IMR-90 (cell line): ENCODE data around the gene EXOG. TPM values are rescaled to one million over a fixed set of nuclear protein-coding genes. Genes with fewer than 3 reads are reported as not detected.
A peak's percentile ranks its signal among the peaks of the same experiment; 100 is the strongest.

Experiments used
- ATAC-seq: fragments of 200-7000 bp; cut with Tn5 transposase; 2 replicates; pipeline ENCODE4 v1.9.1; 2020; ENCODE audit warnings: low read depth, mild to moderate bottlenecking, moderate library complexity
- BruUV-seq: library from RNA; stranded (reverse); fragments of 400-500 nt; replicated peaks from 2 replicates; lab custom pipeline; 2021; lab: Mats Ljungman, UMichigan
- CTCF ChIA-PET: fragments of 300-600 bp; formaldehyde crosslinking; extraction: SDS; loops from one replicate; lab custom pipeline; 2021; ENCODE audit warnings: antibody characterized with exemption; lab: Yijun Ruan, JAX
- POLR2A ChIA-PET: fragments of 300-600 bp; sonication (Branson Sonifier 250); formaldehyde crosslinking; loops from one replicate; lab custom pipeline; 2022; ENCODE audit warnings: antibody characterized with exemption; ENCODE audit not compliant: unreplicated experiment; lab: Charles Lee
- DNase-seq: peaks from one replicate; pipeline ENCODE4 v3.0.0; 2013
- H2AFZ ChIP-seq: replicated peaks from 2 replicates; pipeline ENCODE3; 2013; ENCODE audit warnings: low read length, mild to moderate bottlenecking; ENCODE audit not compliant: poor library complexity
- H2AK5ac ChIP-seq: 2 replicates; pipeline ENCODE4 v1.6.1; 2013; ENCODE audit warnings: low read depth, low read length, inconsistent platforms
- H2AK9ac ChIP-seq: replicated peaks from 2 replicates; pipeline ENCODE3; 2013; ENCODE audit warnings: mild to moderate bottlenecking, low read depth, low read length, moderate library complexity; ENCODE audit not compliant: poor library complexity
- H2BK120ac ChIP-seq: 2 replicates; pipeline ENCODE4 v1.6.1; 2013; ENCODE audit warnings: low read depth, low read length, inconsistent platforms
- H2BK15ac ChIP-seq: 3 replicates; pipeline ENCODE4 v1.6.1; 2013; ENCODE audit warnings: low read depth, low read length, inconsistent platforms
- H2BK20ac ChIP-seq: 2 replicates; pipeline ENCODE4 v1.6.1; 2013; ENCODE audit warnings: low read depth, mild to moderate bottlenecking, inconsistent platforms, low read length, moderate library complexity
- H2BK5ac ChIP-seq: 2 replicates; pipeline ENCODE4 v1.6.1; 2013; ENCODE audit warnings: mild to moderate bottlenecking, low read depth, low read length, inconsistent platforms; ENCODE audit not compliant: poor library complexity, severe bottlenecking
- H3K14ac ChIP-seq: replicated peaks from 2 replicates; pipeline ENCODE4 v1.6.1; 2013; ENCODE audit warnings: low read depth, low read length, inconsistent platforms
- H3K18ac ChIP-seq: 2 replicates; pipeline ENCODE4 v1.6.1; 2013; ENCODE audit warnings: low read depth, low read length, control low read depth
- H3K23ac ChIP-seq: 2 replicates; pipeline ENCODE4 v1.6.1; 2013; ENCODE audit warnings: low read depth, low read length, inconsistent platforms
- H3K27ac ChIP-seq: 2 replicates; pipeline ENCODE4 v1.5.1; 2013; ENCODE audit warnings: mild to moderate bottlenecking, control low read depth, low read length; ENCODE audit not compliant: insufficient read depth
- H3K27me3 ChIP-seq: 2 replicates; pipeline ENCODE4 v1.6.1; 2013; ENCODE audit warnings: low read length; ENCODE audit not compliant: control insufficient read depth, insufficient read depth
- H3K36me3 ChIP-seq: 2 replicates; pipeline ENCODE4 v1.6.1; 2013; ENCODE audit warnings: low read length, mixed read lengths; ENCODE audit not compliant: control insufficient read depth, insufficient read depth
- H3K4ac ChIP-seq: 2 replicates; pipeline ENCODE4 v1.6.1; 2013; ENCODE audit warnings: low read depth, low read length, inconsistent platforms
- H3K4me1 ChIP-seq: 2 replicates; pipeline ENCODE4 v1.6.1; 2013; ENCODE audit warnings: low read length, mixed read lengths; ENCODE audit not compliant: control insufficient read depth, insufficient read depth
- H3K4me2 ChIP-seq: 2 replicates; pipeline ENCODE4 v1.6.1; 2013; ENCODE audit warnings: low read depth, mild to moderate bottlenecking, control low read depth, low read length, moderate library complexity
- H3K4me3 ChIP-seq: 2 replicates; pipeline ENCODE4 v1.5.1; 2013; ENCODE audit warnings: low read depth, mild to moderate bottlenecking, control low read depth, low read length, moderate library complexity; ENCODE audit not compliant: insufficient read depth
- H3K56ac ChIP-seq: 2 replicates; pipeline ENCODE4 v1.6.1; 2013; ENCODE audit warnings: low read length, inconsistent platforms; ENCODE audit not compliant: insufficient read depth; ENCODE audit errors: extremely low read depth
- H3K79me1 ChIP-seq, 2 experiments: 2 replicates each; pipeline ENCODE4 v1.6.1; 2013; ENCODE audit warnings: low read length in 2 of 2, inconsistent platforms in 1 of 2, low read depth in 1 of 2
- H3K9ac ChIP-seq: 2 replicates; pipeline ENCODE4 v1.6.1; 2013; ENCODE audit warnings: low read depth, low read length, control low read depth
- H3K9me1 ChIP-seq: 2 replicates; pipeline ENCODE4 v1.6.1; 2013; ENCODE audit warnings: low read length, inconsistent platforms; ENCODE audit not compliant: insufficient read depth
- H3K9me3 ChIP-seq: 2 replicates; pipeline ENCODE4 v1.6.1; 2013; ENCODE audit warnings: low read length; ENCODE audit not compliant: control insufficient read depth, insufficient read depth
- H4K20me1 ChIP-seq: 2 replicates; pipeline ENCODE4 v1.6.1; 2013; ENCODE audit warnings: low read length, inconsistent platforms; ENCODE audit not compliant: insufficient read depth
- H4K5ac ChIP-seq: 2 replicates; pipeline ENCODE4 v1.6.1; 2013; ENCODE audit warnings: mild to moderate bottlenecking, low read depth, low read length, control low read depth
- H4K8ac ChIP-seq, 2 experiments: 2 replicates each; pipeline ENCODE4 v1.6.1; 2013; ENCODE audit warnings: low read depth in 2 of 2, low read length in 2 of 2, control low read depth in 1 of 2, inconsistent platforms in 1 of 2
- H4K91ac ChIP-seq: 2 replicates; pipeline ENCODE4 v1.6.1; 2013; ENCODE audit warnings: low read depth, low read length, inconsistent platforms; ENCODE audit not compliant: insufficient read depth
- CEBPB ChIP-seq: IDR thresholded peaks from 2 replicates; pipeline ENCODE4 v1.6.1; 2012; ENCODE audit warnings: low read depth, low read length, improper control_type of control experiment
- FOS ChIP-seq: fragments of 150-350 bp; IDR thresholded peaks from 2 replicates; pipeline ENCODE4 v1.6.1; 2016; ENCODE audit warnings: low read depth, low read length
- MAFK ChIP-seq: IDR thresholded peaks from 2 replicates; pipeline ENCODE4 v1.6.1; 2012; ENCODE audit warnings: low read depth, low read length, improper control_type of control experiment
- MAZ ChIP-seq: IDR thresholded peaks from 2 replicates; pipeline ENCODE4 v1.6.1; 2012; ENCODE audit warnings: low read depth, mild to moderate bottlenecking, low read length, improper control_type of control experiment, moderate library complexity, borderline replicate concordance
- SMC3 ChIP-seq: fragments of 150-350 bp; IDR thresholded peaks from 2 replicates; pipeline ENCODE4 v1.6.1; 2016; ENCODE audit warnings: low read depth, mild to moderate bottlenecking, antibody characterized with exemption, low read length, moderate library complexity
- WGBS, 2 experiments: methylation state at CpG; one replicate each; pipeline versions ENCODE4 v1.1.5 to v1.1.7; 2013; ENCODE audit warnings: missing lambda C conversion rate in 2 of 2; ENCODE audit not compliant: insufficient read length in 1 of 2; ENCODE audit errors: extremely low coverage in 2 of 2; 5-methylcytosine and 5-hydroxymethylcytosine counted together
- dilution Hi-C: fragments of 300-500 bp; cut with HindIII; formaldehyde crosslinking; loops from one replicate; pipeline ENCODE4 v1.14.3; 2018; ENCODE audit warnings: low sequenced_read_pairs; ENCODE audit not compliant: unreplicated experiment
- in situ Hi-C: fragments of 300-500 bp; cut with MboI; formaldehyde crosslinking; loops from 3 replicates; pipeline ENCODE4 v1.14.3; 2019; ENCODE audit warnings: low sequenced_read_pairs, inconsistent platforms, mixed read lengths
- intact Hi-C: fragments of 100-400 bp; cut with micrococcal nuclease; formaldehyde crosslinking; loops from 2 replicates; pipeline ENCODE4 v1.10.0; 2022
- polyA plus RNA-seq, 3 experiments: library from polyadenylated mRNA; depleted of rRNA; stranded (reverse); fragments of >200 nt; gene quantifications; 2 replicates each; pipeline ENCODE4 v1.2.3, GENCODE V29; 2012; ENCODE audit warnings: low replicate concordance in 1 of 3
- total RNA-seq: library from RNA; depleted of rRNA; stranded (reverse); fragments of >200 nt; gene quantifications from 2 replicates; pipeline ENCODE4 v1.2.3, GENCODE V29; 2012

EXOG gene
- total and polyA plus RNA-seq, 2 of the 4 experiments (the other 2 are of a cell fraction) = 10.2 to 15.0 TPM

DNA sequence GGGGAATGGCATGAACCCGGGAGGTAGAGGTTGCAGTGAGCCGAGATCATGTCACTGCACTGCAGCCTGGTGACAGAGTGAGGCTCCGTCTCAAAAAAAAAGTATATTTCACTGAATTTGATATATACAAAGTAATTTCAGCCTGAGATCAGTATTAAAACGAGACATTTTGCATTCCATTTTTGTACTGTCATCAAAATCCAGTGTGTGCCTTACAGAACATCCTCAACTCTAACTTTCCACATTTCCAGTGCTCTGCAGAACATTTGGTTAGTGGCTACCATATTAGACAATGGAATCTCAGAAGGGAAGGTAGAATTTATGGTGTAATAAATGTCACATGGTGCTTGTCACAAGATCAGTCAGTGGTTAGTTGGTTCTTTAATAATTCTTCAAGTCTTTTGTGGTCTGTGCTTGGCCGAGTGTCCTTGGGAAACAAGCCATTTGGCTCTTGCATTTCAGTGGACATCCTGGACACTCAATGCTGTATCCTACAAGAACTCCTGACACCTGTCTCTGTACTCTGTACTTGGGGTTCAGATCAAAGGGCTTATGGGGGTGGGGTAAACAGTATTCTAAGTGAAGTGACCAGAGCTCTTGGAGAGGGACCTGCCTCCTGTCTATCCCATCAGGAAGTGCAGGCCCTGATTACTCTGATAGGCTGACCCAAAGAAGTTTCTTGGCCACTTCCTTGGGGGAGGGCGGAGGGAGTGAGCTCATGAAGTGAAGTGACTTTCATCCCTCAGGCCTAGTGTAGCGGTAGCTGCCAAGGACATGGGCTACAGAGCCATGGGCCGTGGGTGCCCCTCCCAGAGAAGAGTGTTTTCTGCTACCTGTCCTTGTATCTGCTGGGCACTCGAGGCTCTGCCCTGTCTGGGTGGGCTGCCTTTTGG, 38.8 kb upstream of the EXOG start:
- no TSS peak for BruUV-seq
- no peaks in the 10 kb centered on the region for H3K27me3 ChIP-seq
- H3K4ac ChIP-seq = no peak overlapping the region
- peak overlapping the region; percentile 33; the same call in 1 of the 2 replicates for H3K23ac ChIP-seq
- peaks cover 3% of the 10 kb centered on the region; the same call in 1 of the 2 replicates for H3K4me1 ChIP-seq
- H2BK5ac ChIP-seq = no peak overlapping the region
- H2BK15ac ChIP-seq = no peak overlapping the region
- no peak for ATAC-seq
- no peak overlapping the region for H4K91ac ChIP-seq
- no peak overlapping the region for H4K5ac ChIP-seq
- CTCF ChIA-PET = no interaction called here
- no peak overlapping the region for H2AK5ac ChIP-seq
- WGBS, 2 experiments = no CpG with 5 or more reads among the region's 9 CpGs
- no peak overlapping the region for H4K8ac ChIP-seq
- no peak overlapping the region for H2AFZ ChIP-seq
- H3K9me3 ChIP-seq = no peaks in the 10 kb centered on the region
- in situ Hi-C loops = no loop called here
- no peak overlapping the region for H3K9ac ChIP-seq
- no peak overlapping the region for H3K27ac ChIP-seq
- peaks cover 6% of the 10 kb centered on the region; the same call in 1 of the 2 replicates for H3K9me1 ChIP-seq
- H2BK120ac ChIP-seq = no peak overlapping the region
- dilution Hi-C loops = no loop called here
- peak overlapping the region; percentile 14; the same call in 1 of the 2 replicates for H3K14ac ChIP-seq
- H3K4me3 ChIP-seq = no peak overlapping the region
- H2AK9ac ChIP-seq = no peak overlapping the region
- H4K20me1 ChIP-seq = peaks cover 18% of the 10 kb centered on the region
- POLR2A ChIA-PET = no interaction called here
- H2BK20ac ChIP-seq = no peak overlapping the region
- intact Hi-C loops = loop anchor here (5.0 kb wide), 1 partner anchor 110 kb away; the partner anchor contains the start of gene XYLB
- peaks cover 19 to 44% of the 10 kb centered on the region in 2 experiments; a peak in 3 of 4 replicates for H3K79me1 ChIP-seq
- H3K4me2 ChIP-seq = no peak overlapping the region
- DNase-seq = peak; percentile 6
- H3K18ac ChIP-seq = no peak overlapping the region
- H3K36me3 ChIP-seq = no peaks in the 10 kb centered on the region
- H3K56ac ChIP-seq = no peak overlapping the region
- TF ChIP-seq SMC3 = no peak
- TF ChIP-seq FOS = no peak
- TF ChIP-seq MAFK = peak; percentile 63
- no peak for TF ChIP-seq CEBPB
- TF ChIP-seq MAZ = no peak
